ENCODE measurements around the gene REEP5. TPM values are rescaled to one million over a fixed set of nuclear protein-coding genes. Genes with fewer than 3 reads are reported as not detected.

The REEP5 gene
- total and polyA plus RNA-seq, 8 donors: 33.0 to 84.7 (median 70.7) TPM

DNA sequence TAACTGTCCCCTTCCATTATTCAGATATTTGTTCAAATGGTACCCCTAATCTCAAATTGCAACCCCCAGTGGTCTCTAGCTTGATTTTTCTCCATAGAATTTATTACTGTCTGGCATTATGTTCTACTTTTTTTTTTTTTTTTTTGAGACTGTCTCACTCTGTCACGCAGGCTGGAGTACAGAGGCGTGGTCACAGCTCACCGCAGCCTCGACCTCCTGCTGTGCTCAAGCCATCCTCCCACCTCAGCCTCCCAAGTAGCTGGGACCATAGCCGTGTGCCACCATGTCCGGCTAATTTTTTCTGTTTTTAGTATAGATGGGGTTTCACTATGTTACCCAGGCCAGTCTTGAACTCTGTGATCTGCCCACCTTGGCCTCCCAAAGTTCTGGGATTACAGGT is 2.0 kb upstream of the REEP5 start:
- no peak overlapping the region for H3K27ac ChIP-seq
- peaks cover 0 to 4% (median 0%) of the 10 kb centered on the region in 3 donors for H3K36me3 ChIP-seq
- FAIRE-seq (no peak), DNase-seq (no peak), ATAC-seq (no peak)
- WGBS, 2 donors: 87 to 94% methylated on average over 6 of the region's 6 CpGs
- H3K27me3 ChIP-seq: no peaks in the 10 kb centered on the region
- no peaks in the 10 kb centered on the region for H3K9me3 ChIP-seq
- no peak overlapping the region for H3K4me3 ChIP-seq
- TF ChIP-seq, protein P1, sequence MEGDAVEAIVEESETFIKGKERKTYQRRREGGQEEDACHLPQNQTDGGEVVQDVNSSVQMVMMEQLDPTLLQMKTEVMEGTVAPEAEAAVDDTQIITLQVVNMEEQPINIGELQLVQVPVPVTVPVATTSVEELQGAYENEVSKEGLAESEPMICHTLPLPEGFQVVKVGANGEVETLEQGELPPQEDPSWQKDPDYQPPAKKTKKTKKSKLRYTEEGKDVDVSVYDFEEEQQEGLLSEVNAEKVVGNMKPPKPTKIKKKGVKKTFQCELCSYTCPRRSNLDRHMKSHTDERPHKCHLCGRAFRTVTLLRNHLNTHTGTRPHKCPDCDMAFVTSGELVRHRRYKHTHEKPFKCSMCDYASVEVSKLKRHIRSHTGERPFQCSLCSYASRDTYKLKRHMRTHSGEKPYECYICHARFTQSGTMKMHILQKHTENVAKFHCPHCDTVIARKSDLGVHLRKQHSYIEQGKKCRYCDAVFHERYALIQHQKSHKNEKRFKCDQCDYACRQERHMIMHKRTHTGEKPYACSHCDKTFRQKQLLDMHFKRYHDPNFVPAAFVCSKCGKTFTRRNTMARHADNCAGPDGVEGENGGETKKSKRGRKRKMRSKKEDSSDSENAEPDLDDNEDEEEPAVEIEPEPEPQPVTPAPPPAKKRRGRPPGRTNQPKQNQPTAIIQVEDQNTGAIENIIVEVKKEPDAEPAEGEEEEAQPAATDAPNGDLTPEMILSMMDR (IDR thresholded peaks at IDR 0.05): no peak
- intact Hi-C loops (cut with DNase I): loop anchor here in 1 of 3 donors (10.0 kb wide), 1 partner anchor 369 kb away; no protein-coding TSS in a partner anchor
- H3K4me1 ChIP-seq: peaks cover 4 to 13% (median 11%) of the 10 kb centered on the region in 3 donors

DNA sequence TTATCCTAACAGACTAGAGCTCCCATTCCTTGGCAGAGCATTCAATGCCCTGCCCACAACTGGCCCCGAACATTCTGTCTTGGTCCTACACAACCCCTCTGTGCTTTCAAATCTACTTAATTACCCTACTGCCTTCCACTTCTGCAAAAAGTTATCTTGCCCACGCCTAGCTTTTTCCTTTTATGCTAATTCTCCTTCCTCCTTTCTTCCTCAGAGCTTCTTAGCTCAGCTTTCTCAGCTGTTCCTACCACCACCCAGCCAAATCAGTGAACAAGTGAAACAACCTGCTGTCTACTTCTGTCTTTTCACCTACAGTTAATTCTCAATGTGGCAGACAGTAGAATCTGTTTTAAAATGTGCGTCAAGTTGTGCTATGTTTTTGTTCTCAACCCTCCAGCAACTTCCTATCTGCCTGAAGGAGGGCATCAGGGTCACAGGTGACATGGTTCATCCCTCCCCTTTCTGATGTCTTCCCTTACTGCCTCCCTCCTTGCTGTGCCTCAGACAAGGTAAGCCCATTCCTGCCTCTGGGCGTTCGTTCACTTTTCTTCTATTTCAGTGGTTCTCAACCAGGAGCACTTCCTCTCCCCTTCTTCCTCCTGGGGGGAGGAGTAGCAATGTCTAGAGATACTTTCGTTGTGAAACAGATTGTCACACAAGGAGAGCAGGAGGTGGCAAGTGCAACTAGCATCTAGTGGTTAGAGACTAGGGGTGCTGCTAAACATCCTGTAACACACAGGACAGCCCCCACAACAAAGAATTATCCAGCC is 1.3 kb upstream of the REEP5 start:
- Histone ChIP-seq H3K27ac (no peak overlapping the region), H3K27me3 (no peaks in the 10 kb centered on the region), H3K36me3 (peaks cover 0 to 4% (median 0%) of the 10 kb centered on the region in 3 donors), H3K4me3 (no peak overlapping the region), H3K9me3 (no peaks in the 10 kb centered on the region), H3K4me1 (peaks cover 11 to 17% (median 15%) of the 10 kb centered on the region in 3 donors)
- TF ChIP-seq, protein P1 (IDR thresholded peaks at IDR 0.05): no peak
- FAIRE-seq: no peak
- intact Hi-C loops (cut with DNase I): loop anchor here in 1 of 3 donors (10.0 kb wide), 1 partner anchor 369 kb away; no protein-coding TSS in a partner anchor
- ATAC-seq: no peak
- no peak for DNase-seq
- 64 to 73% methylated on average over 6 of the region's 6 CpGs for WGBS, 2 donors

DNA sequence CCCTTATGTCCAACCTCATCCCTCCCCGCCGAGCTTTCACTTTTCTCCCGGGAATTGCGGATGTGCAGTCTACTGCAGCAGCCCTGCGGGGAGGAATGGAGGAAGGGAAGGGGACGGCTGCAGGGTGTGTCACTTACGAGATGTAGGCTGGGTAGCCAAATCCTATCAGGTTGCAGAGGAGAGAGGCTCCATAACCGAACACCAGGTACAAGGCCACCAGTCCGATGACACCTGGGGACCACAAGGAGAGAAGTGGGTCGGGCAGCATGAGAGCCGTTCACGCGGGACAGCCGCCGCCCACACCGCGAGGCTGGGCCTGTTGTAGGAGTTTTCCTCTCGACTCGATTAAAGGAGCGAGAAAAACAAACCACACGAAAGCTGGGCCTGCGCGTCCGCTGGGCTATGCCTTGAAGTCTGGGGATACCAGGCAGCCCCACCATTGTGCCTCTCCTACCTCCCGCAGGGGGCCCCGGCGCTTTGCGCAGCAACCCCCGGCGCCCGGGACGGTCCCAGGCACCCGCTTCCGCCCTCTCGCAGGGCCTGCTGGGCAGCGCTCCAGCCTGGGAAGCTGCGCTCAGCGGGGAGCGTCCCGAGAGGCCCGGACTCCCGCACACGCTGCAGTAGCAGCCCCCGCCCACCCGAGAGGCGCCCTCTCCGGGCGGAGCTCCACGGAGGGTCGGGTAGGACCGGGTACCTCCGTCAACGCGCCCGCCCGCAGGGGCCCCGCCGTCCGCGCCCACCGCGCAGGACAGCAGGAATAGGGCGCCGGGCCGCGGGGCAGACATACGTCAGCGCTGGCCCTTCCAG is 798 bp downstream of the REEP5 start:
- WGBS, 2 donors: 0 to 1% methylated on average over 52 to 68 of the region's 68 CpGs
- Histone ChIP-seq H3K36me3 (peaks cover 0 to 4% (median 0%) of the 10 kb centered on the region in 3 donors), H3K9me3 (no peaks in the 10 kb centered on the region), H3K4me1 (peaks cover 17 to 38% (median 30%) of the 10 kb centered on the region in 3 donors), H3K4me3 (peak overlapping the region; percentile 45 to 99 (median 86)), H3K27ac (peak overlapping the region; percentile 89 to 99 (median 97)), H3K27me3 (no peaks in the 10 kb centered on the region)
- ATAC-seq (peak; percentile 80 to 88 (median 82)), FAIRE-seq (no peak), DNase-seq (peak; percentile 59 to 88 (median 78))
- TF ChIP-seq, protein P1 (IDR thresholded peaks at IDR 0.05): no peak
- intact Hi-C loops (cut with DNase I): loop anchor here in 1 of 3 donors (10.0 kb wide), 1 partner anchor 366 kb away; no protein-coding TSS in a partner anchor

DNA sequence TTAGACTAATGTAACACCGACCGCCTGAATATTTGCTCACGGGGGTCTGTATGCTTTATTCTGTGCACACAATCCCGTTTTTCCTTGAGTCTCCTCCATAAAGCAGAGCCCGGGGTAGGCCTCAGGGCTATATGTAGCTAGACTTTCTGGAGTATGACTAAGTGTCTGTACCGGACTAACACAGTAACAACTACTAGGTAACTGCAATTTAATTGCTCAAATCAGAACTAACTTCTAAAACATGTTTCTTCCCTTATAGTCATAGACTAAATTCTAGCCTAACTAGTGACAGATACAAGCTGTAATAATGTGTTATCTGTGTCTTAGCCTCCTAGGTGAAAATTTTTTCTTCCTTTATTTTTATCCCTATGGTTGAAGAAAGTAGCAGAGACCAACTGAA is 2.1 kb downstream of the REEP5 start:
- DNase-seq (no peak), ATAC-seq (no peak), FAIRE-seq (no peak)
- intact Hi-C loops (cut with DNase I): loop anchor here in 1 of 3 donors (10.0 kb wide), 1 partner anchor 365 kb away; no protein-coding TSS in a partner anchor
- Histone ChIP-seq H3K9me3 (no peaks in the 10 kb centered on the region), H3K27ac (no peak overlapping the region), H3K36me3 (peaks cover 0 to 4% (median 0%) of the 10 kb centered on the region in 3 donors), H3K4me1 (peaks cover 22 to 45% (median 34%) of the 10 kb centered on the region in 3 donors), H3K27me3 (no peaks in the 10 kb centered on the region), H3K4me3 (peak overlapping the region in 2 of 4 donors; percentile 97 to 99)
- TF ChIP-seq, protein P1 (IDR thresholded peaks at IDR 0.05): no peak
- 84 to 91% methylated on average over 6 of the region's 6 CpGs for whole genome bisulfite sequencing, 2 donors
